PC-3 (cell line): Measurements from ENCODE around the gene SSRP1. TPM values are rescaled to one million over a fixed set of nuclear protein-coding genes. Genes with fewer than 3 reads are reported as not detected.

ENCODE experiments used
- ATAC-seq: fragments of 200-7000 bp; cut with Tn5 transposase; 2 replicates; pipeline ENCODE4 v1.9.1; 2020; ENCODE audit warnings: mild to moderate bottlenecking, moderate library complexity
- BruUV-seq: library from RNA; stranded (reverse); fragments of 400-500 nt; replicated peaks from 2 replicates; lab custom pipeline; 2021; lab: Mats Ljungman, UMichigan
- CTCF ChIA-PET: fragments of 300-600 bp; sonication (Branson Sonifier 250); formaldehyde crosslinking; loops from one replicate; lab custom pipeline; 2022; ENCODE audit warnings: antibody characterized with exemption; lab: Charles Lee
- POLR2A ChIA-PET: fragments of 300-600 bp; sonication (Branson Sonifier 250); formaldehyde crosslinking; loops from one replicate; lab custom pipeline; 2022; ENCODE audit warnings: antibody characterized with exemption; ENCODE audit not compliant: unreplicated experiment; lab: Charles Lee
- DNase-seq: peaks from one replicate; pipeline ENCODE4 v3.0.0-alpha.2; 2015
- H2AFZ ChIP-seq: fragments of 300-600 bp; sonication (generic); 2 replicates; pipeline ENCODE4 v1.6.0; 2016; ENCODE audit warnings: antibody characterized with exemption, low read length
- H3F3A ChIP-seq: fragments of 300-600 bp; sonication (generic); one replicate; pipeline ENCODE4 v1.6.0; 2017; ENCODE audit warnings: antibody characterized with exemption, low read length, control low read depth, mild to moderate bottlenecking; ENCODE audit not compliant: unreplicated experiment
- H3K27ac ChIP-seq: fragments of 300-600 bp; sonication (generic); 2 replicates; pipeline ENCODE4 v1.5.1; 2016; ENCODE audit warnings: mild to moderate bottlenecking, low read length
- H3K27me3 ChIP-seq: fragments of 300-600 bp; sonication (generic); 2 replicates; pipeline ENCODE4 v1.6.1; 2016; ENCODE audit warnings: low read length, mixed read lengths
- H3K36me3 ChIP-seq: fragments of 300-600 bp; sonication (generic); 2 replicates; pipeline ENCODE4 v1.6.1; 2016; ENCODE audit warnings: low read depth, mixed run types, low read length, mixed read lengths
- H3K4me1 ChIP-seq: fragments of 300-600 bp; sonication (generic); 2 replicates; pipeline ENCODE4 v1.5.1; 2016; ENCODE audit warnings: low read length; ENCODE audit not compliant: insufficient read depth
- H3K4me2 ChIP-seq: fragments of 300-600 bp; sonication (generic); 2 replicates; pipeline ENCODE4 v1.6.0; 2016; ENCODE audit warnings: low read length
- H3K4me3 ChIP-seq: fragments of 300-600 bp; sonication (generic); 2 replicates; pipeline ENCODE4 v1.5.1; 2016; ENCODE audit warnings: mild to moderate bottlenecking, low read length, mixed read lengths
- H3K79me2 ChIP-seq: fragments of 300-600 bp; sonication (generic); 2 replicates; pipeline ENCODE4 v1.6.1; 2017; ENCODE audit warnings: low read length, mixed read lengths
- H3K9ac ChIP-seq: fragments of 300-600 bp; sonication (generic); 2 replicates; pipeline ENCODE4 v1.6.0; 2016; ENCODE audit warnings: mild to moderate bottlenecking, low read length
- H3K9me2 ChIP-seq: fragments of 300-600 bp; sonication (generic); replicated peaks from 2 replicates; pipeline ENCODE4 v1.6.1; 2016; ENCODE audit warnings: mixed run types, low read length, mixed read lengths
- H3K9me3 ChIP-seq: fragments of 300-600 bp; sonication (generic); 2 replicates; pipeline ENCODE4 v1.6.1; 2016; ENCODE audit warnings: low read length, mixed read lengths
- H4K20me1 ChIP-seq: fragments of 300-600 bp; sonication (generic); 2 replicates; pipeline ENCODE4 v1.6.1; 2016; ENCODE audit warnings: low read length, mixed read lengths
- CTCF ChIP-seq: fragments of 300-600 bp; sonication (generic); conservative IDR thresholded peaks from 2 replicates; pipeline ENCODE4 v1.5.1; 2017; ENCODE audit warnings: antibody characterized with exemption, low read depth, mild to moderate bottlenecking, low read length
- EZH2 ChIP-seq: fragments of 300-600 bp; sonication (generic); IDR thresholded peaks from one replicate; pipeline ENCODE4 v1.6.1; 2017; ENCODE audit warnings: antibody characterized with exemption, mild to moderate bottlenecking, low read length; ENCODE audit not compliant: unreplicated experiment
- EZH2phosphoT487 ChIP-seq: fragments of 300-600 bp; sonication (generic); IDR thresholded peaks from 2 replicates; pipeline ENCODE4 v1.6.1; 2018; ENCODE audit warnings: mild to moderate bottlenecking, antibody characterized with exemption, low read length, borderline replicate concordance
- intact Hi-C: fragments of 100-400 bp; cut with micrococcal nuclease; formaldehyde crosslinking; loops from 2 replicates; pipeline ENCODE4 v1.9.0; 2023
- total RNA-seq: library from RNA; depleted of rRNA; stranded (reverse); fragments of >200 nt; gene quantifications from 2 replicates; pipeline ENCODE4 v1.2.3, GENCODE V29; 2014

SSRP1 gene
- total RNA-seq, 1 experiment from 2014 or later: 228 TPM

- CTCF ChIA-PET: no interaction called here
- Histone ChIP-seq H3K27ac (no peak overlapping the region), H3K36me3 (no peaks in the 10 kb centered on the region), H3K9me3 (no peaks in the 10 kb centered on the region), H3K4me2 (no peak overlapping the region), H3F3A (no peaks in the 10 kb centered on the region), H3K27me3 (no peaks in the 10 kb centered on the region), H3K79me2 (no peaks in the 10 kb centered on the region), H4K20me1 (no peaks in the 10 kb centered on the region), H3K4me1 (no peaks in the 10 kb centered on the region), H3K4me3 (no peak overlapping the region), H2AFZ (no peak overlapping the region), H3K9ac (no peak overlapping the region), H3K9me2 (no peaks in the 10 kb centered on the region)
- no peak for ATAC-seq
- no TSS peak for BruUV-seq
- TF ChIP-seq CTCF (no peak), EZH2 (no peak), EZH2phosphoT487 (no peak)
- intact Hi-C loops: loop anchor here (10.0 kb wide), 1 partner anchor 142 kb away; no protein-coding TSS in a partner anchor
- POLR2A ChIA-PET: no interaction called here
- no peak for DNase-seq
Observed at GRCh38 chr11:57342702-57343101, 7.0 kb upstream of the SSRP1 start.

GRCh38 chr11:57341250-57341808, 5.6 kb upstream of the SSRP1 start:
- H3K79me2 ChIP-seq: peaks cover 3% of the 10 kb centered on the region
- no peak overlapping the region for H3K4me3 ChIP-seq
- H3K9me2 ChIP-seq: no peaks in the 10 kb centered on the region
- no peaks in the 10 kb centered on the region for H3K9me3 ChIP-seq
- ChIA-PET POLR2A (no interaction called here), CTCF (no interaction called here)
- no peak for TF ChIP-seq EZH2phosphoT487
- TF ChIP-seq EZH2: no peak
- TF ChIP-seq CTCF: no peak
- H3K27me3 ChIP-seq: no peaks in the 10 kb centered on the region
- no TSS peak for BruUV-seq
- intact Hi-C loops: loop anchor here (10.0 kb wide), 1 partner anchor 143 kb away; no protein-coding TSS in a partner anchor
- no peak overlapping the region for H3K27ac ChIP-seq
- H3F3A ChIP-seq: no peaks in the 10 kb centered on the region
- H4K20me1 ChIP-seq: no peaks in the 10 kb centered on the region
- H3K4me2 ChIP-seq: no peak overlapping the region
- H2AFZ ChIP-seq: no peak overlapping the region
- DNase-seq (no peak), ATAC-seq (no peak)
- H3K36me3 ChIP-seq: no peaks in the 10 kb centered on the region
- no peak overlapping the region for H3K9ac ChIP-seq
- H3K4me1 ChIP-seq: peaks cover 3% of the 10 kb centered on the region

GRCh38 chr11:57340039-57340615, 4.4 kb upstream of the SSRP1 start:
- POLR2A ChIA-PET: no interaction called here
- H2AFZ ChIP-seq: no peak overlapping the region
- H3K9me3 ChIP-seq: no peaks in the 10 kb centered on the region
- H3K9ac ChIP-seq: no peak overlapping the region
- H3K27ac ChIP-seq: no peak overlapping the region
- H3K4me2 ChIP-seq: no peak overlapping the region
- no peak for ATAC-seq
- TF ChIP-seq CTCF (peak; percentile 57), EZH2phosphoT487 (no peak), EZH2 (no peak)
- H3K27me3 ChIP-seq: no peaks in the 10 kb centered on the region
- CTCF ChIA-PET: no interaction called here
- peaks cover 14% of the 10 kb centered on the region for H3K79me2 ChIP-seq
- peaks cover 8% of the 10 kb centered on the region for H3K4me1 ChIP-seq
- H3F3A ChIP-seq: no peaks in the 10 kb centered on the region
- intact Hi-C loops: loop anchor here (10.0 kb wide), 1 partner anchor 145 kb away; no protein-coding TSS in a partner anchor
- no peaks in the 10 kb centered on the region for H3K9me2 ChIP-seq
- no peaks in the 10 kb centered on the region for H4K20me1 ChIP-seq
- BruUV-seq: no TSS peak
- no peaks in the 10 kb centered on the region for H3K36me3 ChIP-seq
- H3K4me3 ChIP-seq: no peak overlapping the region
- peak; percentile 35 for DNase-seq
